T47D (cell line): ENCODE data around the gene COL18A1.
A peak's percentile ranks its signal among the peaks of the same experiment; 100 is the strongest.
"Not testable (repeated sequence)": the region's sequence is repeated elsewhere in the genome, so short reads cannot be mapped to it uniquely, and the experiment has no call there.

Experiments used
- DNase-seq, 2 experiments: peaks; one replicate each; pipeline versions ENCODE4 v3.0.0 to v3.0.0-alpha.2; 2011 to 2012; ENCODE audit warnings: low read depth in 1 of 2, low spot score in 1 of 2
- JUND ChIP-seq: IDR thresholded peaks from 2 replicates; pipeline ENCODE4 v1.6.1; 2012; ENCODE audit warnings: low read depth
- in situ Hi-C: cut with HindIII; loops from 2 replicates; pipeline ENCODE4 v1.10.0; 2016; ENCODE audit warnings: low sequenced_read_pairs, low pct_unique_long_range_greater_than_20kb

Gene COL18A1

DNA sequence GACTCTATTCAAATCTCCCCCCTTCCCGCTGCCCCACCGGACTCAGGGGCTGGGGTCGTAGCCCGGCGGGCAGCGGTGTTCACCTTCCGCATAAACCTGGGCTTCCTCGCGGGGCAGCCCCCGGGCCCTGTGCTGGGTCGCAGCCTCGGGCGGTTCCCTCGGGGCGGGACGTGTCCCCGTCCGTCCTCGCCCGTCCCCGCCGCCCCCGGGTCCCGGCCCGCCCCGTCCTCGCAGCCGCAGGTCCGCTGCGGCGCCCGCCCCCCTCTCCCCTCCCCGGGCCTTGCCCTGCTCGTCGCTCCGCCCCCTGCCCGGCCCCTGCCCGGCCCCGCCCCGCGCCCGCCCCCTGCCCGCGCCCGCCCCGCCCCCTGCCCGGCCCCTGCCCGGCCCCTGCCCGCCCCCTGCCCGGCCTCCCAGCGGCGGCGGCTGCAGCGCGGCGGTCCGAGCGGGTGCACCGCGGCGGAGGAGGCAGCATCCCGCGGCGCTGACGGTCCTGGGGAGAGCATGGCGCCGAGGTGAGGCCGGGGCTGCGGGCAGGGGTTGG, at the start of gene COL18A1:
TSS of gene COL18A1 (plus strand) at position 436 of the 541 bp plus-strand sequence. CDS start at position 502, 66 bp downstream.
- in situ Hi-C loops: no loop called here
- peak; percentile 69 to 96 for DNase-seq
- TF ChIP-seq JUND: no peak

DNA sequence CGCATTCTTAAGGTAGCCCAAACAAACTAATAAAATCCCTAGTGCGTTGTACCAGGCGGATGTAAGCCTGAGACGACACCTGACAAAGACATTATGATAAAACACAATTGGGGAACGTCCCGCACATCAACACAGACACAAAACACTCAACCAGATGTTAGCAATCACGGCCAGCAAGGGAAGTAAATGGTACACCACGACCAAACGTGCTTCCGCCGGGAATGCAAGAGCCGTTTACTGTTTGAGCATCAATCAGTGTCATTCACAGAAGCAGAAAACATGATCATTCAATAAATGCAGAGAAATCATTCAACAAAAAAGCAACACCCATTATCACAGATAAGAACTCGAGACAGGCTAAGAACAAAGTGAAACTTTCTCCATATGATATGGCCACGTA, 49.4 kb upstream of the COL18A1 start:
- no peak for DNase-seq
- TF ChIP-seq JUND: no peak
- in situ Hi-C loops: no loop called here

DNA sequence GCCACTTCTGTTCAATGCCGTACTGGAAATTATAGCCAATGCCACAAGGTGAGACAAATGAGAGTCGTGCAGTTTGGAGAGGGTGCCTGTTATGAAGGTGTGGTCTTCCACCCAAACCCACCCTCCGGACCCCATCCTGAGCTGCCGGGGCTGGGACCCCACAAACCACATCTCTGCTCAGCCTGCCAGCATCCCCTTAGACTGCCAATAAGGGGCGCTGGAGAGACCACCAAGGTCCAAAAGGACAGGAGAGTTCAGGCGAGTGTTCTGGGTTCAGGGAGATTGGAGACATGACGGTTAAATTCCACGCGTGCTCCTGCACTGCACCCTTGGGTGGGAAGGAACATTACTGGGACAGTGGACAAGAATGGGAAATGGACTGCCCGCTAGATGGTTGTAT, 48.7 kb upstream of the COL18A1 start:
- no peak for TF ChIP-seq JUND
- in situ Hi-C loops: no loop called here
- no peak for DNase-seq

DNA sequence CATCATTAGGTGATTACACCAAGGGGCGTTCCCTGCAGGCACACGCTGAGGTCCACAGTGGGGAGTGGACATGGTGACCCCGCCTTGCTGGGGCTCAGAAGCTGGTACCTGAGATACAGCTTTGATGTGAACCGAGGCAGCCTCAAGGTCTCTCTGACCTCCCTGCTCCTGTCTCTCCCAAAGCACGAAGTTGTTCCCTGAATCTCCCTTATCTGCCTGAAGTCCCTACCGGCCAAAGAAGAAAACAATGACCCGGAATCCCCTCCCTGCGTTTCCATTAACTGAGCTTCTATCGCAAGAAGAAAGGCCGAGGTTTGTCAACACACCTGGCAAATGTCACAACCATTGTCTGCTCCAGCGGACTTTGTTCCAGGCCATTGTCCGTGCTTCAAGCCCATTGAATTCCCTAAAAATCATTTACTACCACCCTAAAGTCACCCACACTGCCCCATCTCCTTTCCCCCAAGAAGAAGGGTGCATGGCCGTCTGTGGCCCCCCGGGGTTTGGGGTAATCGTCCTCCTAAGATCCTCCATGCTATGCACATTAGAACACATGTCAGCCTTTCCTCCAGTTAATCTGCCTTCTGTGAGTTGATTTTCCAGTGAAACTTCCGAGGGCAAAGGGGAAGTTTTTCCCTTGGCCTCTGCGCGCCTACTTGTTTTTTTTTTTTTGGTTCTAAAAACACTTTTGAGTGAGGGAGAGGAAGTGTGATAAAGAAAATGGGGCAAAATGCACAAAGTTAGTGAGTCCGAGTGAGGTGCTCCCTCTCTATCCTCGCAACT, 48.1 kb upstream of the COL18A1 start:
- in situ Hi-C loops: no loop called here
- no peak for TF ChIP-seq JUND
- DNase-seq: no peak

DNA sequence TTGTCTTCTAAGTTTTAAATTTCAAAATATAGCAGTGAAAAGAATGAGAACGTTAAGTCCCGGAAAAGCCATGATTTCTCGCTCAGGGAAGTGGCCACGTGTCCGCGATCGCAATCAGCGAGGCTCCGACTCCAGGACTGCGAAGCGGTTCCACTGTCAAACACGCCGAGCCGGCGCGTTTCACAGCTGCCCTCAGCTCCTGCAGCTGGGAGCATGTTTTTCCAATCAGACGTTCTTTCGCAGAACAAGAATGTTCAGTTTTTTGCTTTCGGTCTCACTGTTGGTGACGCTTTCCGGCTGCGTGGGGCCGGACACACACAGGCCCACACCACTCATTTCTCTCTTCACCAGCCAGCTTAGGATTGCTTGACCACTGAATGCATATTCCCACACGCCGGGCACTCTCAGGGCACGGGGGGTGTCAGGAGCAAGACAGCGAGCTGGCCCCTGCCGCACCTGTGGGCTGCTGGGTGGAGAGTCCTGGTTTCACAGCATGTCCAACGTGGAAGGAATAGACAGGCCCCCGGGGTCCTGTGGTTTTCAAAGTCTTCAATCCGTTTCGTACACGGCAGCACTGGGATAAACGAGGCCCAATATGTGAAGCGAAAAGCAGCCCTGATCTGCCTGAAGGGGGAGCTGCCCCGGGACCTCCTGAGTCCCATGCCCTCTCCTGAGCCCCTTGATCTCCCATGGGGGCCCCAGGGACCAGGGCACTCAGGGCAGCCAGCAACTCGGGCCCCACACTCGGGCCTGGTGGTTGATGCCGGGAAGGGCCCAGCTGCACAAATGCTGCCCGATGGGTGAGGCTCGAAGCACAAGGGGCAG, 47.3 kb upstream of the COL18A1 start:
- in situ Hi-C loops: no loop called here
- TF ChIP-seq JUND: no peak
- no peak for DNase-seq

DNA sequence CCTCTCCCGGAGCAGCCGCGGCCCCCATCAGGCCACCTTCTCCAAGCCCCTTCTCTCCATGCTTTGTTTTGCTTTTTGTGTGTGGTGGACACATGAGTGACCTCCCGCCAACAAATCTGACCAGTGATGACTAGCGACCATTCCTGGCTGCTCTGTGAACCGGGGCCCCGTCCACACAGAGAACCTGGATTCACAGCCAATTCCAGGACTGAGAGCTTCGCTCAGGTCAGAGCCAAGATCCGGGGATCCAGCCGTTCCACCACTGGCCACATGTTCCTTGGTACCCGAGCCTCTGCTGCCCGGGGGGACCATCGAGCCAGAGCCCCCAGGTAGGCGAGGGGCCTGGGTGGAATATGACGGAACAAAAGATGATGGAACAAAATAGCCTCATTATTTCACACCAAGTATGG, 46.7 kb upstream of the COL18A1 start:
- in situ Hi-C loops: no loop called here
- DNase-seq: no peak
- no peak for TF ChIP-seq JUND

DNA sequence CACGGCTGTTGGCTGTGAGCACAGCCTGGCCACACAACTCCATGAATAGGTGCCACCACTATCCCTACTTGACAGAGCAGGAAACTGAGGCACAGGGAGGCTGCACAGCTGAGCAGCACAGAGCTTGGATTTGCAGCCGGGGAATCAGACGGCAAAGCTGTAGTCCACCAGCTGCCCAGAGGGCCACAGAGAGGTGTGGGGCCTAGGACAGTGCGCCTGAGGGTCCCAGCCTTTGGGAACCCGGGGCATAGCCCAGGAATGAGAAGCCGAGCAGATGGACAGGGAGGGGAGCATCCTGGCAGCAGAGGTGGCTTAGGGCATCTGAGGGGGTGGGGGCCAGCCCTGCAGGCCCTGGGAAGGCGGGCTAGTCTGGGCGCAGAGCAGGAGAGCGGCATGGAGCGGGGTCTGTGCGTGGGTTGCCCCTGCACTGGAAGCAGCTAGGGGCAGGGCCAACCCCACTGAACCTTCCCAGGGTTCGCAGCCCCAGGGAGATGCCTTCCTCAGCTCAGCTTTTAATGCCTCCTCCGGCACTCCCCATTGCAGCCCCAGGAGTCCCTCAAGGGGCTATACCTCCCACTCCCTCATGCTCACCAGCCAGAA, 46.2 kb upstream of the COL18A1 start:
- TF ChIP-seq JUND: no peak
- in situ Hi-C loops: no loop called here
- DNase-seq: no peak

DNA sequence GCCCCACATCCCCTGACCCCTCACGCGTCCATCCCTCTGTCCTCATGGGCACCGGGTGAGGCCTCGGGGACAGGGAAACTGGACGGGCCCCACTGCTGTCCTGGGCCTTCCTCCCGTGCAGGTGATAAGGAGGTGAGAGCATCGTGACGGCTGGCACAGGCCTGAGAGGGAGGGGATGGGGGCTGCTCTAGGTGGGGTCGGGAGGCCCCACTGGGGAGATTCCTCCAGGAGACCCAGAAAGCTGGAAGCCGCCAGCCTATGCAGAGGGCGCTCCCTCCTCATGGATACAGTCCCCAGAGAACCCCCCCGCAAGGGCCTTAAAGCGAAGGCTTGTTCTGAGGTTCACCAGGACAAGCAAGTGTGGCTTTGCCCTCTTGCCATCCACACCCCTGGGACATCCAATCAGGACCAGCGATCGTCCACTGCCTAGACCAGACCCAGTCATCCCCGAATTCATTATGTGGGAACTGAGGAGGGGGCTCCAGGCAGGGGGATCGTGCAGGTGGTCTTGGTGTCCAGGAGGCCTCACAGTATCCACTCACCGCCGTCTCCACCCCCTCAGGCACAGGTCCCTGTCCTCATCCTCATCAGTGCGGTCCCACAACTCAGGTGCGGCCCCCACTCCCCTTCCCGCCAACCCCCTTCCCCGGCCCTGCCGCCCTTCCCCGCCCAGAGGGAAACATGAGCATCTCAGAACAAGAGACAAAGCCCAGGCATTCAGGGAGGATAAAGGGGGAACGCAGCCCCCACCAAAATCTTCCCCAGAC, 45.3 kb upstream of the COL18A1 start:
- DNase-seq: no peak
- in situ Hi-C loops: no loop called here
- TF ChIP-seq JUND: no peak

DNA sequence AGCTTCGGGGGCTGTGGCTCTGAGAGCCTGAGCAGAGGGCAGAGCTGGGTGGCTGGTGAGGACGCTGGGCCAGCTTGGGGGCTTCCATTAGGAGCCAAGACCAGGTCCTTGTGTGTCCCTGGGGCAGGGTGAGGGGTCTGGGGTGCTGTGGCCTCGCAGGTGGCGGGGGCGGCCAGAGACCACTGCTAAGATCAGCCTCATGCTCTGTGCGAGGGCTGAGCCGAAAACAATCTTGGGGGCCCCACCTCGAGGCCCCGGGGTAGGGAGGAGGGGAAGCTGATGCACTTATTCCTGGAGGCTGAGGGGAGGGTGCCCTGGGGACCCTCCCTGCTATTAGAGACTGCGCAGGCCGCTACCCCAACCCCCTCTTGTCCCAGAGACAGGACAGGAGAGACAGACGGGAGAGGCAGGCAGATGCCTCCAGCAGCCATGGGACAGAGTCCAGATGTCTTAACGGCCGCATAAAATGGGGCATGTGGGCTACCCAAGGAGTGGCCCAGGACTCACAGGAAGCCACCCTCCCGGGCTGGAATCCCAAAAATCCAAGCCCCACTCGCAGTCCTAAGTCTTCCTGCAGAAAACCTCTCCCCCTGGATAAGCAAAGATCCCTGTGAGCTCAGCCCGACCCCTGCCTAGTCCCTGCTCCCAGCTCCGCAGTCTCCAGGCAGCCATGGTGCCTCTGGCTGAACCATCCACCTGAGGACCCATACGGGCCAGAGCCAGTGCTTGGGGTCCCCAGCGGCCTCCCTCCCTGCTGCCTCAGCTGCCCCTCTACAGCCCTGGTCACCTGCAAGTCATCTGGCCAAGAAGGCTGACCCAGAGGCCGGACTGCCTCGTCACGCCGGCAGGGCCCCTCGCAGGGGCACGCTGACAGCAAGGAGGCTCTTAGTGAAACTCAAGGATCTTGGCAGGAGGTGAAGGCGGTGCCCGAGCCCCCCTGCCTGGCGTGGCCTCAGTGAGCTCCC, 43.6 kb upstream of the COL18A1 start:
- no peak for DNase-seq
- TF ChIP-seq JUND: no peak
- in situ Hi-C loops: no loop called here

DNA sequence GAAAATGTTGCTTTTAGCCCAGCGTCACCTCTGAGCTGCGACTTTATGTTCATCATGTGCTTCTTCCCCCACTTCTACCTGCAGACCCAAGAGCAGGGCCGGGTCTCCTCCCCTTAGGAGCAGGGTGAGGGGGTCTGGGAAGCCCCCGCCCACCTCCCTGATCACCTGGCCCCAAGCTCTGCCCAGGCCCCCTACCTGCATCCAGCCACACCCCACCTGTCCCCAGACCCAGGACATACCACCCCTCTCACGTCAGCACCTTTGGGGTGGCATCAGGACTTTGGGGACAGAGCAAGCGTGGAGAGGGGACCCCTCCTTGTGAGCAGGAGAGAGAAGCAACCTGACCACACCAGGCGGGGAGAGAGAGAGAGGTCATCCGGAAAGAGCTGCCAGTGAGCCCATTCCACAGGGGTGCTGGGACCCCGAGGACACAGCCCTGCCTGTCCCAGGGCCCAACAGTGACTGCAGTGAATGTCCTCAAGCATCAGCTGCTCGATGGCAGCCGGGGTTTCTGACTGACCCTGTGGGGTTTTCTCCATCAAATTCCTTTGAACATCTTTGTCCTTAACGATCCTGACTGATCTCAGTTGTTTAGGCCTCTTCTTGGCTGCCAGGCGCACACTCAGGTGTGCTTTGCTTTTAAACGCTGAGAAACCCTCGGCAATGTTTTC, 42.8 kb upstream of the COL18A1 start:
- TF ChIP-seq JUND: no peak
- DNase-seq: no peak
- in situ Hi-C loops: no loop called here

DNA sequence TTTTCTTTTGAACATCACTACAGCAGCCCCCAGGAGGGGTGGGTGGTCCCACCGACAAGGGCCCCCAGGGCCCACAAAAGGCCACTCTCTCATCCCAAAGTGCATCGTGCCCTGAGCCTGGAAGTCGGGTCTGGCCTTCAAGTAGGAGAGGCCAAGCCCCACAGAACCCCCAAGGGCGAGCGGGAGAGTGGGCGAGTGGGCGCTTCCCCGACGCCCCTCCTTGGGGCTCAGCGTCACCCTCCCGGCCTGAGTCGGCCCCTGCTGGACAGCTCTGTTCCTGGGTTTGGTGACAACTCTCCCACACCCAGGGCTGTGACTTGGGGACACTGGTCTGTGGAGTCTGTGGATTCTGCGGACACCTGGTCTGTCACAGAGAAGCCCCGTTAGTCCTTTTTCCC, 42.2 kb upstream of the COL18A1 start:
- no peak for DNase-seq
- in situ Hi-C loops: no loop called here
- TF ChIP-seq JUND: no peak

DNA sequence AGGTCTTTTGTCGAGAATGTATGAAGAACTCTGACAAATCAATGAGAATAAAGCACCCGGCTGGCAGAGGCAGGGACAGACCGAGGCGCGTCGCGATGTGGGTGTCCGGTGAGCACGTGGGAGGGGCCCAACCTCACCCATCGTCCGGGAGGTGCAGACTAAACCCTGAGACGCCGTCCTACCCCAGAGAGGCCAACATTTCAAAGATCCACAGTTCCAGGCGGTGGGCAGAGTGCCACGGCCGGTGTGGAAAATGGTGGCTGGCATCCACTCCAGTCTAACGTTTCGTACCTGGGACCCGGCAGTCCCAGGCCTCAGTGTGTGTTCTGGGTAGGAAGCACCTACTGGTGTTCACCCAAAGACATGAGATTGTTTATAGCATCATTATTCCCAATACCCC, 41.7 kb upstream of the COL18A1 start:
- DNase-seq, in situ Hi-C loops: not testable (repeated sequence)
